ENCODE results near the gene PRDX2. TPM values are rescaled to one million over a fixed set of nuclear protein-coding genes. Genes with fewer than 3 reads are reported as not detected.

PRDX2 gene
- total and polyA plus RNA-seq, 10 of the 15 experiments (the other 5 are each of a cell fraction or from before 2014, with no cell fraction given), result 93.0 to 812 (median 344) TPM

DNA sequence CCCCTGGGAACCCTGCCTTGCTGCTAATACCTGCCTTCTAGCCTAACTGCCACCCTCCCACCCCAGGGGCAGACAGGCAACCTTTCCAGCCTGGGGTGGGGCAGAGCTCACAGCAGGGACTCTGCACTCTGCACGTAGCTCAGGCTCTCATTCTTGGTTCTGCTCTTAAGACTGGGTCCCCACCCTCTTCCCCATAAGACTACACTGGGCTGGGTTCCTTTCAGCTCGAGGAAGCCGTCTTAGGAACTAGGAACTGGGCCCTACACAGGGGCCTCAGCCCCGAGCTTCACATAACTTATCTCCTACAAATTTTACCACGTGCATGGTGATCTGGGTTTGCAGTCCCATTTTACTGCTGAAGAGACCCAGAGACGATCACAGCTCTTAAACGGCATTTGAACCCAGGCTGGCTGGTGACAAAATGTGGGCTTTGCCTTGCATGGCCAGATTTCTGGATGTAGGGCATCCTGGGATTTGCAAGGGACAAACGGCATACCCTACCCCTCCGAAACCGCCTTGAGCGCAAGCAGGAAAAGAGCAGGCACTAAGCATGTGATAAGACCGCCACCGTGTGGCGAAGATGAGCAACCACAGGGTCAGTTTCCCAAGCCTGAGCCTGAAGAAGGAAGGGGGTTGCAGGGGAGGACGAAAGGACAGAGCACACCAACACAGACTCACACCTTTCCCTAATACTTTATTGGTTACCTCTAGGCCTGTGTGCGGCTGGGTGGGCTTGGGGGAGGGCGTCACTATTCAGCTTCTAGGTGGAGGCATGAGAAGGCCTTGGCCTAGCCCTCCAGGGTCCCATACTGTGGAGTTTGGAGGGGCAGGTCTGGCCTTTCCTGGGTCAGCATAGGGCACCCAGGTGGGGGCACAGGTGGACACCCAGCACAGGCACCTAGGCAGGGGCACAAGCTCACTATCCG is 5.2 kb downstream of the PRDX2 start (continued):
- TF ChIP-seq, protein P1, sequence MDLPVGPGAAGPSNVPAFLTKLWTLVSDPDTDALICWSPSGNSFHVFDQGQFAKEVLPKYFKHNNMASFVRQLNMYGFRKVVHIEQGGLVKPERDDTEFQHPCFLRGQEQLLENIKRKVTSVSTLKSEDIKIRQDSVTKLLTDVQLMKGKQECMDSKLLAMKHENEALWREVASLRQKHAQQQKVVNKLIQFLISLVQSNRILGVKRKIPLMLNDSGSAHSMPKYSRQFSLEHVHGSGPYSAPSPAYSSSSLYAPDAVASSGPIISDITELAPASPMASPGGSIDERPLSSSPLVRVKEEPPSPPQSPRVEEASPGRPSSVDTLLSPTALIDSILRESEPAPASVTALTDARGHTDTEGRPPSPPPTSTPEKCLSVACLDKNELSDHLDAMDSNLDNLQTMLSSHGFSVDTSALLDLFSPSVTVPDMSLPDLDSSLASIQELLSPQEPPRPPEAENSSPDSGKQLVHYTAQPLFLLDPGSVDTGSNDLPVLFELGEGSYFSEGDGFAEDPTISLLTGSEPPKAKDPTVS (IDR thresholded peaks at IDR 0.05; ENCODE audit: low read depth, low read length), result no peak
- TF ChIP-seq, protein P2, sequence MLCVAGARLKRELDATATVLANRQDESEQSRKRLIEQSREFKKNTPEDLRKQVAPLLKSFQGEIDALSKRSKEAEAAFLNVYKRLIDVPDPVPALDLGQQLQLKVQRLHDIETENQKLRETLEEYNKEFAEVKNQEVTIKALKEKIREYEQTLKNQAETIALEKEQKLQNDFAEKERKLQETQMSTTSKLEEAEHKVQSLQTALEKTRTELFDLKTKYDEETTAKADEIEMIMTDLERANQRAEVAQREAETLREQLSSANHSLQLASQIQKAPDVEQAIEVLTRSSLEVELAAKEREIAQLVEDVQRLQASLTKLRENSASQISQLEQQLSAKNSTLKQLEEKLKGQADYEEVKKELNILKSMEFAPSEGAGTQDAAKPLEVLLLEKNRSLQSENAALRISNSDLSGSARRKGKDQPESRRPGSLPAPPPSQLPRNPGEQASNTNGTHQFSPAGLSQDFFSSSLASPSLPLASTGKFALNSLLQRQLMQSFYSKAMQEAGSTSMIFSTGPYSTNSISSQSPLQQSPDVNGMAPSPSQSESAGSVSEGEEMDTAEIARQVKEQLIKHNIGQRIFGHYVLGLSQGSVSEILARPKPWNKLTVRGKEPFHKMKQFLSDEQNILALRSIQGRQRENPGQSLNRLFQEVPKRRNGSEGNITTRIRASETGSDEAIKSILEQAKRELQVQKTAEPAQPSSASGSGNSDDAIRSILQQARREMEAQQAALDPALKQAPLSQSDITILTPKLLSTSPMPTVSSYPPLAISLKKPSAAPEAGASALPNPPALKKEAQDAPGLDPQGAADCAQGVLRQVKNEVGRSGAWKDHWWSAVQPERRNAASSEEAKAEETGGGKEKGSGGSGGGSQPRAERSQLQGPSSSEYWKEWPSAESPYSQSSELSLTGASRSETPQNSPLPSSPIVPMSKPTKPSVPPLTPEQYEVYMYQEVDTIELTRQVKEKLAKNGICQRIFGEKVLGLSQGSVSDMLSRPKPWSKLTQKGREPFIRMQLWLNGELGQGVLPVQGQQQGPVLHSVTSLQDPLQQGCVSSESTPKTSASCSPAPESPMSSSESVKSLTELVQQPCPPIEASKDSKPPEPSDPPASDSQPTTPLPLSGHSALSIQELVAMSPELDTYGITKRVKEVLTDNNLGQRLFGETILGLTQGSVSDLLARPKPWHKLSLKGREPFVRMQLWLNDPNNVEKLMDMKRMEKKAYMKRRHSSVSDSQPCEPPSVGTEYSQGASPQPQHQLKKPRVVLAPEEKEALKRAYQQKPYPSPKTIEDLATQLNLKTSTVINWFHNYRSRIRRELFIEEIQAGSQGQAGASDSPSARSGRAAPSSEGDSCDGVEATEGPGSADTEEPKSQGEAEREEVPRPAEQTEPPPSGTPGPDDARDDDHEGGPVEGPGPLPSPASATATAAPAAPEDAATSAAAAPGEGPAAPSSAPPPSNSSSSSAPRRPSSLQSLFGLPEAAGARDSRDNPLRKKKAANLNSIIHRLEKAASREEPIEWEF (IDR thresholded peaks at IDR 0.05; ENCODE audit: insufficient replicate concordance, low read depth, low read length), result no peak
- TF ChIP-seq NR2F1 (conservative IDR thresholded peaks at IDR 0.05) (no peak), EP300 (IDR thresholded peaks at IDR 0.05; ENCODE audit: borderline replicate concordance in 1 of 2, control insufficient read depth in 1 of 2, low read depth in 2 of 2, low read length in 2 of 2) (no peak), BHLHE40 (IDR thresholded peaks at IDR 0.05; ENCODE audit: borderline replicate concordance in 1 of 2, low read depth in 2 of 2, low read length in 1 of 2) (peak; percentile 52 to 59; a peak in 2 of 4 replicates), SUZ12 (IDR thresholded peaks at IDR 0.05; ENCODE audit: unreplicated experiment) (no peak), RCOR1 (conservative IDR thresholded peaks at IDR 0.05; ENCODE audit: low read depth, low read length) (no peak), CHD1 (IDR thresholded peaks at IDR 0.05; ENCODE audit: low read depth, low read length) (no peak), GATAD2B (conservative IDR thresholded peaks at IDR 0.05; ENCODE audit: low read depth) (no peak), RUNX3 (IDR thresholded peaks at IDR 0.05; ENCODE audit: low read length) (no peak), BCL11A (IDR thresholded peaks at IDR 0.05; ENCODE audit: low read depth, low read length) (no peak), HDAC2 (IDR thresholded peaks at IDR 0.05) (no peak), ZNF217 (IDR thresholded peaks at IDR 0.05) (no peak), WRNIP1 (IDR thresholded peaks at IDR 0.05; ENCODE audit: borderline replicate concordance, low read depth, low read length) (no peak), EGR1 (IDR thresholded peaks at IDR 0.05; ENCODE audit: borderline replicate concordance in 1 of 2, low read depth in 2 of 2, low read length in 2 of 2) (no peak)
- TF ChIP-seq, protein P3, sequence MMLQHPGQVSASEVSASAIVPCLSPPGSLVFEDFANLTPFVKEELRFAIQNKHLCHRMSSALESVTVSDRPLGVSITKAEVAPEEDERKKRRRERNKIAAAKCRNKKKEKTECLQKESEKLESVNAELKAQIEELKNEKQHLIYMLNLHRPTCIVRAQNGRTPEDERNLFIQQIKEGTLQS (IDR thresholded peaks at IDR 0.05; ENCODE audit: borderline replicate concordance, extremely low read depth, low read depth, low read length), result no peak
- TF ChIP-seq, protein P4, sequence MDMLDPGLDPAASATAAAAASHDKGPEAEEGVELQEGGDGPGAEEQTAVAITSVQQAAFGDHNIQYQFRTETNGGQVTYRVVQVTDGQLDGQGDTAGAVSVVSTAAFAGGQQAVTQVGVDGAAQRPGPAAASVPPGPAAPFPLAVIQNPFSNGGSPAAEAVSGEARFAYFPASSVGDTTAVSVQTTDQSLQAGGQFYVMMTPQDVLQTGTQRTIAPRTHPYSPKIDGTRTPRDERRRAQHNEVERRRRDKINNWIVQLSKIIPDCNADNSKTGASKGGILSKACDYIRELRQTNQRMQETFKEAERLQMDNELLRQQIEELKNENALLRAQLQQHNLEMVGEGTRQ (IDR thresholded peaks at IDR 0.05; ENCODE audit: borderline replicate concordance, low read depth, low read length), result no peak
- TF ChIP-seq, protein P5, sequence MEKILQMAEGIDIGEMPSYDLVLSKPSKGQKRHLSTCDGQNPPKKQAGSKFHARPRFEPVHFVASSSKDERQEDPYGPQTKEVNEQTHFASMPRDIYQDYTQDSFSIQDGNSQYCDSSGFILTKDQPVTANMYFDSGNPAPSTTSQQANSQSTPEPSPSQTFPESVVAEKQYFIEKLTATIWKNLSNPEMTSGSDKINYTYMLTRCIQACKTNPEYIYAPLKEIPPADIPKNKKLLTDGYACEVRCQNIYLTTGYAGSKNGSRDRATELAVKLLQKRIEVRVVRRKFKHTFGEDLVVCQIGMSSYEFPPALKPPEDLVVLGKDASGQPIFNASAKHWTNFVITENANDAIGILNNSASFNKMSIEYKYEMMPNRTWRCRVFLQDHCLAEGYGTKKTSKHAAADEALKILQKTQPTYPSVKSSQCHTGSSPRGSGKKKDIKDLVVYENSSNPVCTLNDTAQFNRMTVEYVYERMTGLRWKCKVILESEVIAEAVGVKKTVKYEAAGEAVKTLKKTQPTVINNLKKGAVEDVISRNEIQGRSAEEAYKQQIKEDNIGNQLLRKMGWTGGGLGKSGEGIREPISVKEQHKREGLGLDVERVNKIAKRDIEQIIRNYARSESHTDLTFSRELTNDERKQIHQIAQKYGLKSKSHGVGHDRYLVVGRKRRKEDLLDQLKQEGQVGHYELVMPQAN (conservative IDR thresholded peaks at IDR 0.05), result no peak

All from GM12878 (cell line).